ENCODE measurements around the gene KCNQ1. TPM values are rescaled to one million over a fixed set of nuclear protein-coding genes. Genes with fewer than 3 reads are reported as not detected.

Gene KCNQ1
- total and polyA plus RNA-seq, 4 donors, result 15.4 to 41.7 (median 26.2) TPM

DNA sequence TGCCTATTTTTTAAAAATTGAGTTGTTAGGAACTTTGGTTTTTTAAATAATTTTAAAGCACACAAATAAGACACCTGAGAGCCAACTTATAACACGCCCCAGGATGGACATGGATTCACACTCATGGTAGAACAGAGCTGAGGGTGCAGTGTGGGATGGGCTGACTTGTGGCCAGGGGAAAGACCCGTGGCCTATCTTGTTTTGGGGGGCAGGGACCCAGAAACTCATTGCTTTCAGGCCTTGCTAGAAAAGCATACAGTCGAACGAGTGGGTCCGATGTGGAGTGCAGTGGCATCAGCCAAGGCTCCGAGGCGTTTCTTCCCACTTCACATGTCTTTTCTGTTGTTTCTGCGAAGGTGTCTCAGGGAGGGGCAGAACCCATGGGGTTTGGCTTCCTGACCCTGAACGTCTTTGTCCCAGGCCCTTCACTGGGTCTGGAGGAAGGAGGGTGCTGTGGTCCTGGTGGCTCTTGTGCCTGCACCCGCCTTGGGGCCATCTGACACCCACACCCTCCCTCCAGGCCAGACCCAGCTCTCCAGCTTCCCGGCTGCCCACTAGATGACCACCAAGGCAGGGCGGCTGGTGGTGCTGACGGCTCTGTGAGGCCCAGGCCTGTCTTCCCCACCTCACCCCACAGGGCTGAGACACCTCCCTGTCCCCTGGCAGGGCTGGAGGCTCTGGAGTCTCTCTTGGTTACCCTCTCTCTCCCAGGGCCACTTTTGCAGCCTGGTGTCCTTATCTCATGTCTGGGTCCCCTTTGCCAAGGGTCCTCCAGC, 120.8 kb downstream of the KCNQ1 start:
- Histone ChIP-seq H3K4me3 (no peak overlapping the region), H3K27me3 (ENCODE audit: control insufficient read depth in 3 of 3, insufficient read depth in 3 of 3, low read length in 2 of 3) (no peaks in the 10 kb centered on the region), H3K36me3 (ENCODE audit: control insufficient read depth in 4 of 4, insufficient read depth in 4 of 4, low read length in 4 of 4) (peaks cover 0 to under 1% (median 0%) of the 10 kb centered on the region in 4 donors), H3K27ac (ENCODE audit: low read depth in 1 of 2, low read length in 1 of 2) (no peak overlapping the region), H3K9ac (ENCODE audit: insufficient read depth in 1 of 2, low read length in 2 of 2) (no peak overlapping the region), H3K9me3 (ENCODE audit: control insufficient read depth in 4 of 4, insufficient read depth in 3 of 4, low read length in 3 of 4) (no peaks in the 10 kb centered on the region), H3K4me1 (ENCODE audit: control insufficient read depth in 5 of 5, insufficient read depth in 5 of 5, low read length in 5 of 5) (peaks cover 0 to 6% (median 0%) of the 10 kb centered on the region in 5 donors)
- ATAC-seq (ENCODE audit: insufficient read depth, low FRiP score), result no peak
- TF ChIP-seq, protein P1, sequence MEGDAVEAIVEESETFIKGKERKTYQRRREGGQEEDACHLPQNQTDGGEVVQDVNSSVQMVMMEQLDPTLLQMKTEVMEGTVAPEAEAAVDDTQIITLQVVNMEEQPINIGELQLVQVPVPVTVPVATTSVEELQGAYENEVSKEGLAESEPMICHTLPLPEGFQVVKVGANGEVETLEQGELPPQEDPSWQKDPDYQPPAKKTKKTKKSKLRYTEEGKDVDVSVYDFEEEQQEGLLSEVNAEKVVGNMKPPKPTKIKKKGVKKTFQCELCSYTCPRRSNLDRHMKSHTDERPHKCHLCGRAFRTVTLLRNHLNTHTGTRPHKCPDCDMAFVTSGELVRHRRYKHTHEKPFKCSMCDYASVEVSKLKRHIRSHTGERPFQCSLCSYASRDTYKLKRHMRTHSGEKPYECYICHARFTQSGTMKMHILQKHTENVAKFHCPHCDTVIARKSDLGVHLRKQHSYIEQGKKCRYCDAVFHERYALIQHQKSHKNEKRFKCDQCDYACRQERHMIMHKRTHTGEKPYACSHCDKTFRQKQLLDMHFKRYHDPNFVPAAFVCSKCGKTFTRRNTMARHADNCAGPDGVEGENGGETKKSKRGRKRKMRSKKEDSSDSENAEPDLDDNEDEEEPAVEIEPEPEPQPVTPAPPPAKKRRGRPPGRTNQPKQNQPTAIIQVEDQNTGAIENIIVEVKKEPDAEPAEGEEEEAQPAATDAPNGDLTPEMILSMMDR (IDR thresholded peaks at IDR 0.05; ENCODE audit: control extremely low read depth, extremely low read depth), result no peak
- 93 to 97% methylated on average over 13 of the region's 13 CpGs for WGBS, 2 donors
- no peak for DNase-seq

DNA sequence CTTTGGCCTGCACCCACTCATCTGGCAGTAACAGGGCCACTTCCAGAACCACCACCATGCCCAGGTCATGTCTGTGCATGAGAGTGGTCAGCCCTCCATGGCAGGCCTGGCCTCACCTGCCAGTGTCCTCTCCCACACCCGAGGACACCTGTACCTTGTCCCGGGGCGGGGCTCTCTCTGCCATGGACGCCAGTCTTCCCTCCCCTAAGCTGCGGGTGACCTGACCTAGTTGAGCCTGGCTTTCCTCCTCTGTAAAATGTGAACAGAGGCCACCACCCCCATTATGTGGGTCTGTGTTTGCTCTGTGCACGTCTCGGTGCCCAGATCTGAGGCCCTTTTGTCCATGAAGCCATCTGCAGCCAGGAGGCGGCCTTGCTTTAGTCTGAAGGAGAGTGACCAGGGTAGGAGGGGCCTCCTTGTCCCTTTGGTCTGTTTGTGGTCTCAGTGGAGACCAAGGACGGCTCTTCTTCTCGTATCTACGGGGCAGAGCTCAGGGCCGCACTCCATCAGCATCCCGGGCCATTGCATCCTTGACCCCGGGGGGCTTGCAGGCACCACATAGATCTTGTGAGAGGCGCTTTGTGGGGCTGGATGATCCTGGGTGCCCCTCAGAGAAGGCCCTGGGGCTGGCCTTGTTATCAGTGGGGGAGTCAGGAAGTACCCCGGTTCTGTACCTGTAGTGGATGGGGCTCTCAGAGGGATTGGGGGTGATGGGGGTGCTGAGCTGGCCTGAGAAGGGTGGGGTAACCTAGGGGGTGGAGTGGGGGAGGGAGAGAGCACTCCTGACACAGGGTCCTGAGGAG, 121.6 kb downstream of the KCNQ1 start:
- H3K4me3 ChIP-seq, result no peak overlapping the region
- ATAC-seq (ENCODE audit: insufficient read depth, low FRiP score) (no peak), DNase-seq (peak; percentile 25 to 48 (median 30))
- peaks cover 0 to 6% (median 0%) of the 10 kb centered on the region in 5 donors for H3K4me1 ChIP-seq (ENCODE audit: control insufficient read depth in 5 of 5, insufficient read depth in 5 of 5, low read length in 5 of 5)
- no peaks in the 10 kb centered on the region for H3K27me3 ChIP-seq (ENCODE audit: control insufficient read depth in 3 of 3, insufficient read depth in 3 of 3, low read length in 2 of 3)
- no peaks in the 10 kb centered on the region for H3K9me3 ChIP-seq (ENCODE audit: control insufficient read depth in 4 of 4, insufficient read depth in 3 of 4, low read length in 3 of 4)
- no peak overlapping the region for H3K9ac ChIP-seq (ENCODE audit: insufficient read depth in 1 of 2, low read length in 2 of 2)
- no peak overlapping the region for H3K27ac ChIP-seq (ENCODE audit: low read depth in 1 of 2, low read length in 1 of 2)
- 94 to 97% methylated on average over 16 of the region's 16 CpGs for WGBS, 2 donors
- TF ChIP-seq, protein P1 (IDR thresholded peaks at IDR 0.05; ENCODE audit: control extremely low read depth, extremely low read depth), result no peak
- H3K36me3 ChIP-seq (ENCODE audit: control insufficient read depth in 4 of 4, insufficient read depth in 4 of 4, low read length in 4 of 4), result peaks cover 0 to 3% (median 0%) of the 10 kb centered on the region in 4 donors

DNA sequence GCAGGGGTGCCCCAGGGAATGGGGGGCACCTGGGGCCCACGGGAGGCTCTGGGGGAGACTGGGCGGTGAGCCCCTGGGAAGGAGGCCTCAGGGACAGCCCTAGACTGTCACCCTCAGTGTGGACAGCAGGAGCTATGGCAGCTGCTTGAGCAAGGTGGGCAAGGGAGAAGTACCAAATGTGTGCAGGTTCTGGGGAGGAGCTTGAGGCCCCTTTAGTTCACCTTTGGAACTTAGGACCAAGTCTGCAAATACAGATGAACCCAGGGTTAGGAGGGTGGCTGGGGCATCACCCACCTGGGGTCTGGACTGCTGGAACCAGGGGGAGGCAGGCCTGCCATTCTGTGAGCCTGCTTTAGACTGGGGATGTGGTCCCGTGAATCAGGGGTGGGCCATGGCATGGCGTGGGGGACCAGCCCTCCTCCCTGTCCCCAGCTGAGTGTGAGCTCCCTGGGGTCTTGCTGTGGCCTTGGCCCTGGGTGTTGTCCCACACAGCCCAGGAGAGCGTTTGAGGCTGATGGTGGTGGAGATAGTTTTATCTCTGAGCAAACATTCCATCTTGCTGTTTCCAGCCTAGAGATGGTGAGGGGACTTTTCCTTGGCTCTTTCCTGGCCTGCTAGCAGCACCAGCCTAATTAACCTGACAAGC, 122.3 kb downstream of the KCNQ1 start:
- Histone ChIP-seq H3K9me3 (ENCODE audit: control insufficient read depth in 4 of 4, insufficient read depth in 3 of 4, low read length in 3 of 4) (no peaks in the 10 kb centered on the region), H3K27me3 (ENCODE audit: control insufficient read depth in 3 of 3, insufficient read depth in 3 of 3, low read length in 2 of 3) (no peaks in the 10 kb centered on the region), H3K36me3 (ENCODE audit: control insufficient read depth in 4 of 4, insufficient read depth in 4 of 4, low read length in 4 of 4) (peaks cover 0 to 3% (median 0%) of the 10 kb centered on the region in 4 donors), H3K9ac (ENCODE audit: insufficient read depth in 1 of 2, low read length in 2 of 2) (no peak overlapping the region), H3K27ac (ENCODE audit: low read depth in 1 of 2, low read length in 1 of 2) (no peak overlapping the region), H3K4me3 (no peak overlapping the region), H3K4me1 (ENCODE audit: control insufficient read depth in 5 of 5, insufficient read depth in 5 of 5, low read length in 5 of 5) (peaks cover 0 to 6% (median 0%) of the 10 kb centered on the region in 5 donors)
- ATAC-seq (ENCODE audit: insufficient read depth, low FRiP score), result no peak
- no peak for DNase-seq
- 89 to 90% methylated on average over 5 of the region's 5 CpGs for WGBS, 2 donors
- TF ChIP-seq, protein P1 (IDR thresholded peaks at IDR 0.05; ENCODE audit: control extremely low read depth, extremely low read depth), result no peak
